NCI-H82 (cell line): ENCODE data around the gene SPEF2.

Source experiments
- DNase-seq: peaks from one replicate; lab custom pipeline; 2025; lab: John Stamatoyannopoulos, UW

SPEF2 gene

GRCh38 chr5:35707659-35708058 lies 90.0 kb downstream of the SPEF2 start:
- DNase-seq: no peak

- DNase-seq: no peak
These were observed 92.0 kb downstream of the SPEF2 start for GRCh38 chr5:35709688-35710087.

GRCh38 chr5:35717718-35718117 lies 100.1 kb downstream of the SPEF2 start:
- DNase-seq: no peak

GRCh38 chr5:35735718-35736117 lies 118.1 kb downstream of the SPEF2 start:
- no peak for DNase-seq

- no peak for DNase-seq
These were observed 118.6 kb downstream of the SPEF2 start for GRCh38 chr5:35736280-35736679.

GRCh38 chr5:35741126-35741716 lies 123.6 kb downstream of the SPEF2 start:
- no peak for DNase-seq

GRCh38 chr5:35741971-35742370 lies 124.3 kb downstream of the SPEF2 start:
- no peak for DNase-seq

GRCh38 chr5:35743644-35744043 lies 126.0 kb downstream of the SPEF2 start:
- no peak for DNase-seq

GRCh38 chr5:35745193-35745592 lies 127.5 kb downstream of the SPEF2 start:
- DNase-seq: no peak

- no peak for DNase-seq
These were observed 128.0 kb downstream of the SPEF2 start for GRCh38 chr5:35745660-35746059.

GRCh38 chr5:35752012-35752411 lies 134.3 kb downstream of the SPEF2 start:
- no peak for DNase-seq

- no peak for DNase-seq
These were observed 135.8 kb downstream of the SPEF2 start for GRCh38 chr5:35753500-35753899.

- no peak for DNase-seq
These were observed 136.8 kb downstream of the SPEF2 start for GRCh38 chr5:35754481-35754880.

GRCh38 chr5:35755966-35756365 lies 138.3 kb downstream of the SPEF2 start:
- no peak for DNase-seq

- no peak for DNase-seq
These were observed 140.6 kb downstream of the SPEF2 start for GRCh38 chr5:35758151-35758724.

GRCh38 chr5:35761541-35761940 lies 143.9 kb downstream of the SPEF2 start:
- DNase-seq: no peak

- no peak for DNase-seq
These were observed 144.7 kb downstream of the SPEF2 start for GRCh38 chr5:35762368-35762767.

GRCh38 chr5:35765921-35766320 lies 148.3 kb downstream of the SPEF2 start:
- DNase-seq: no peak

GRCh38 chr5:35771300-35771699 lies 153.6 kb downstream of the SPEF2 start:
- no peak for DNase-seq

GRCh38 chr5:35771839-35772238 lies 154.2 kb downstream of the SPEF2 start:
- DNase-seq: no peak

- DNase-seq: no peak
These were observed 156.3 kb downstream of the SPEF2 start for GRCh38 chr5:35773967-35774366.

- DNase-seq: no peak
These were observed 159.1 kb downstream of the SPEF2 start for GRCh38 chr5:35776757-35777156.

GRCh38 chr5:35777358-35778087 lies 159.9 kb downstream of the SPEF2 start:
- peak; percentile 86 for DNase-seq
